Neural progenitor cell (in vitro differentiated cells): ENCODE results near the gene CTNNA3. TPM values are rescaled to one million over a fixed set of nuclear protein-coding genes. Genes with fewer than 3 reads are reported as not detected.

Source experiments
- DNase-seq: peaks from one replicate; pipeline ENCODE4 v3.0.0-alpha.2; 2016; ENCODE audit warnings: low spot score
- H2AFZ ChIP-seq: fragments of 200-600 bp; sonication (generic); replicated peaks from 2 replicates; pipeline ENCODE4 v1.6.1; 2016; ENCODE audit warnings: antibody characterized with exemption
- H3F3A ChIP-seq: fragments of 200-600 bp; sonication (generic); 2 replicates; pipeline ENCODE4 v1.6.1; 2016; ENCODE audit warnings: antibody characterized with exemption, low read depth
- H3K27ac ChIP-seq: fragments of 200-600 bp; sonication (generic); 2 replicates; pipeline ENCODE4 v1.5.1; 2016; ENCODE audit warnings: mild to moderate bottlenecking
- H3K27me3 ChIP-seq: fragments of 200-600 bp; sonication (generic); 2 replicates; pipeline ENCODE4 v1.6.1; 2016; ENCODE audit warnings: mild to moderate bottlenecking, moderate library complexity
- H3K36me3 ChIP-seq: fragments of 200-600 bp; sonication (generic); 2 replicates; pipeline ENCODE4 v1.5.1; 2016
- H3K4me1 ChIP-seq: fragments of 200-600 bp; sonication (generic); 2 replicates; pipeline ENCODE4 v1.6.1; 2016; ENCODE audit warnings: mixed run types
- H3K4me2 ChIP-seq: fragments of 200-600 bp; sonication (generic); 2 replicates; pipeline ENCODE4 v1.6.1; 2016
- H3K4me3 ChIP-seq: fragments of 200-600 bp; sonication (generic); 2 replicates; pipeline ENCODE4 v1.5.1; 2016
- H3K79me2 ChIP-seq: fragments of 200-600 bp; sonication (generic); 2 replicates; pipeline ENCODE4 v1.6.1; 2016; ENCODE audit warnings: low read depth
- H3K9ac ChIP-seq: fragments of 200-600 bp; sonication (generic); 2 replicates; pipeline ENCODE4 v1.6.1; 2016
- H3K9me3 ChIP-seq: fragments of 200-600 bp; sonication (generic); 2 replicates; pipeline ENCODE4 v1.5.1; 2016; ENCODE audit warnings: low read depth
- H4K20me1 ChIP-seq: fragments of 200-600 bp; sonication (generic); 2 replicates; pipeline ENCODE4 v1.6.1; 2016; ENCODE audit warnings: low read depth
- H3K27ac Mint-ChIP-seq: 3 replicates; pipeline ENCODE4 v1.8.0; 2021; ENCODE audit warnings: mixed read lengths
- H3K27me3 Mint-ChIP-seq: 2 replicates; pipeline ENCODE4 v1.8.0; 2022; ENCODE audit warnings: low read depth, mild to moderate bottlenecking, inconsistent platforms, moderate library complexity, mixed read lengths; ENCODE audit not compliant: insufficient read depth
- H3K36me3 Mint-ChIP-seq: 3 replicates; pipeline ENCODE4 v1.8.0; 2021; ENCODE audit warnings: mixed read lengths
- H3K4me1 Mint-ChIP-seq: 3 replicates; pipeline ENCODE4 v1.8.0; 2021; ENCODE audit warnings: mixed read lengths
- H3K4me3 Mint-ChIP-seq: 3 replicates; pipeline ENCODE4 v1.8.0; 2021; ENCODE audit warnings: mild to moderate bottlenecking, moderate library complexity, mixed read lengths
- H3K9me3 Mint-ChIP-seq: 3 replicates; pipeline ENCODE4 v1.8.0; 2020; ENCODE audit warnings: mixed read lengths
- CTCF ChIP-seq: fragments of 200-600 bp; sonication (generic); IDR thresholded peaks from 2 replicates; pipeline ENCODE4 v1.5.1; 2017; ENCODE audit warnings: antibody characterized with exemption, mild to moderate bottlenecking
- EZH2 ChIP-seq: fragments of 200-600 bp; sonication (generic); IDR thresholded peaks from 2 replicates; pipeline ENCODE4 v1.6.1; 2017; ENCODE audit warnings: antibody characterized with exemption, mild to moderate bottlenecking, moderate library complexity
- EZH2phosphoT487 ChIP-seq: fragments of 200-600 bp; sonication (generic); IDR thresholded peaks from 2 replicates; pipeline ENCODE4 v1.6.1; 2017; ENCODE audit warnings: antibody characterized with exemption
- total RNA-seq: library from RNA; depleted of rRNA; stranded (reverse); fragments of >200 nt; gene quantifications from 2 replicates; pipeline ENCODE4 v1.2.3, GENCODE V29; 2015; ENCODE audit warnings: low replicate concordance

The CTNNA3 gene
- total RNA-seq, 1 donor from 2014 or later = 12.9 TPM

- Histone ChIP-seq H3K27me3 (no peaks in the 10 kb centered on the region), H3K9ac (no peak overlapping the region), H3K27ac (no peak overlapping the region), H2AFZ (no peak overlapping the region), H3K36me3 (no peaks in the 10 kb centered on the region), H3K4me3 (no peak overlapping the region), H3K9me3 (no peaks in the 10 kb centered on the region), H4K20me1 (no peaks in the 10 kb centered on the region), H3K79me2 (no peaks in the 10 kb centered on the region), H3F3A (no peaks in the 10 kb centered on the region), H3K4me2 (no peak overlapping the region), H3K4me1 (no peaks in the 10 kb centered on the region)
- Mint-ChIP-seq H3K4me3 (no peak overlapping the region), H3K9me3 (no peaks in the 10 kb centered on the region), H3K36me3 (no peaks in the 10 kb centered on the region), H3K27ac (no peak overlapping the region), H3K27me3 (no peaks in the 10 kb centered on the region), H3K4me1 (no peaks in the 10 kb centered on the region)
- no peak for DNase-seq
- TF ChIP-seq EZH2 (no peak), EZH2phosphoT487 (no peak), CTCF (no peak)
Measured at GRCh38 chr10:66472156-66472555, 1223.8 kb downstream of the CTNNA3 start.

GRCh38 chr10:66467042-66467441 is 1229.0 kb downstream of the CTNNA3 start:
- no peak overlapping the region for H3K4me2 ChIP-seq
- Mint-ChIP-seq H3K36me3 (no peaks in the 10 kb centered on the region), H3K9me3 (no peaks in the 10 kb centered on the region), H3K27ac (no peak overlapping the region), H3K4me3 (no peak overlapping the region), H3K27me3 (no peaks in the 10 kb centered on the region), H3K4me1 (no peaks in the 10 kb centered on the region)
- H3K79me2 ChIP-seq = no peaks in the 10 kb centered on the region
- no peak overlapping the region for H3K9ac ChIP-seq
- H3K27me3 ChIP-seq = no peaks in the 10 kb centered on the region
- TF ChIP-seq EZH2phosphoT487 = no peak
- H3K4me3 ChIP-seq = no peak overlapping the region
- no peaks in the 10 kb centered on the region for H4K20me1 ChIP-seq
- no peak overlapping the region for H3K27ac ChIP-seq
- DNase-seq = no peak
- H3K36me3 ChIP-seq = no peaks in the 10 kb centered on the region
- H3F3A ChIP-seq = no peaks in the 10 kb centered on the region
- H2AFZ ChIP-seq = no peak overlapping the region
- H3K9me3 ChIP-seq = no peaks in the 10 kb centered on the region
- no peaks in the 10 kb centered on the region for H3K4me1 ChIP-seq

- no peak overlapping the region for H3K9ac ChIP-seq
- H3K4me1 ChIP-seq = no peaks in the 10 kb centered on the region
- Mint-ChIP-seq H3K27me3 (no peaks in the 10 kb centered on the region), H3K9me3 (no peaks in the 10 kb centered on the region), H3K4me1 (no peaks in the 10 kb centered on the region), H3K36me3 (no peaks in the 10 kb centered on the region), H3K27ac (no peak overlapping the region), H3K4me3 (no peak overlapping the region)
- no peaks in the 10 kb centered on the region for H4K20me1 ChIP-seq
- no peaks in the 10 kb centered on the region for H3K79me2 ChIP-seq
- no peak overlapping the region for H3K4me3 ChIP-seq
- DNase-seq = no peak
- no peak overlapping the region for H3K27ac ChIP-seq
- no peaks in the 10 kb centered on the region for H3K9me3 ChIP-seq
- H3K4me2 ChIP-seq = no peak overlapping the region
- TF ChIP-seq EZH2 (no peak), CTCF (no peak)
- H3K36me3 ChIP-seq = no peaks in the 10 kb centered on the region
- no peaks in the 10 kb centered on the region for H3F3A ChIP-seq
- no peak overlapping the region for H2AFZ ChIP-seq
- H3K27me3 ChIP-seq = no peaks in the 10 kb centered on the region
Measured at GRCh38 chr10:66466622-66467021, 1229.4 kb downstream of the CTNNA3 start.

GRCh38 chr10:66463611-66464010 is 1232.4 kb downstream of the CTNNA3 start:
- H3K9me3 Mint-ChIP-seq = peaks cover 4% of the 10 kb centered on the region
- Histone ChIP-seq H3K27me3 (no peaks in the 10 kb centered on the region), H3K4me2 (no peak overlapping the region), H4K20me1 (no peaks in the 10 kb centered on the region), H3K36me3 (no peaks in the 10 kb centered on the region), H3K4me3 (no peak overlapping the region), H3K4me1 (no peaks in the 10 kb centered on the region), H3K27ac (no peak overlapping the region), H2AFZ (no peak overlapping the region), H3K9me3 (no peaks in the 10 kb centered on the region), H3K9ac (no peak overlapping the region), H3K79me2 (no peaks in the 10 kb centered on the region), H3F3A (no peaks in the 10 kb centered on the region)
- DNase-seq = no peak
- no peaks in the 10 kb centered on the region for H3K27me3 Mint-ChIP-seq
- H3K4me3 Mint-ChIP-seq = no peak overlapping the region
- no peak for TF ChIP-seq CTCF
- TF ChIP-seq EZH2 = no peak
- no peak for TF ChIP-seq EZH2phosphoT487
- no peaks in the 10 kb centered on the region for H3K4me1 Mint-ChIP-seq
- H3K36me3 Mint-ChIP-seq = no peaks in the 10 kb centered on the region
- no peak overlapping the region for H3K27ac Mint-ChIP-seq
